Stimulated activated CD4-positive, alpha-beta T cell treated with anti-CD3 and anti-CD28 coated beads, Interleukin-4, amount 100 ng/mL, for 4 hours (primary cell): ENCODE results near the gene SPATA31D4.

Experiments
- DNase-seq, 2 experiments: peaks; one replicate each; pipeline ENCODE4 v3.0.0-alpha.2; 2020

The SPATA31D4 gene

DNA sequence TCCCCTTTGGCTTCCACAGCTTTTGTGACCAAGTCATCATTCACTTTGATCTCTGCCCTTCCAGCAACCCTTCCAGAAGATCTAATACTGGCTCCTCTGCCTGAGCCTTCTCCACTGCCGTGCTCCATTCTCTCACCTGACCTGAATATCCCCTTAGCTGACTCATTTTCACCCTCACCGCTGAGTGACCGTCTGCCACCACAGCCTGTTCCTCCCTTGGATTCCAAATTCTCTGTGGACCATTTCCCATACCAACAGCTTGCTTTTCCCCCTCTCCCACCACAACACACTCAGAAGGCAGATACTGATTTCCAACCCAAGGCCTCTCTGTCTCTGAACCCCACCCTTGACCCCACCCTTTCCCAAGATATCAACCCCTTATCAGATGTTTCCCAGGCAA, 39.8 kb downstream of the SPATA31D4 start:
- DNase-seq, result no peak

DNA sequence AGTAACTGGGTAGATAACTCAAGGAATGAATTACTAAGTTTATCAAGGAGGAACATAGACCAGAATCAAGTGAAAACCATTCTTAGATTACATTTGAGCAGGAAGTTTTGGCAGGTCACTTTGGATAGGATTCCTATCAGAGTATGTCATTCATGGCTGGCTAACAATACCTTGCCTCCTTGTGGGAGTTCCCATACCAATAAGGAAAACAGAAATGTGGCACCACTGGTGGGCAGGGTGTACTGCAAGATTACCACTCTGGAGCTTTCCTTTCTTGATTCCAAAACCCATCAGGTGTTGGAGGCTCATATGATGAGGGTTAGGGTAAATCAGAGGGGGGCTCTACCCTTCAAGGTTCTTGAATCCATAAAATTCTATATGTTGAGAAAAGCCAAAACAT, 41.7 kb downstream of the SPATA31D4 start:
- no peak for DNase-seq

DNA sequence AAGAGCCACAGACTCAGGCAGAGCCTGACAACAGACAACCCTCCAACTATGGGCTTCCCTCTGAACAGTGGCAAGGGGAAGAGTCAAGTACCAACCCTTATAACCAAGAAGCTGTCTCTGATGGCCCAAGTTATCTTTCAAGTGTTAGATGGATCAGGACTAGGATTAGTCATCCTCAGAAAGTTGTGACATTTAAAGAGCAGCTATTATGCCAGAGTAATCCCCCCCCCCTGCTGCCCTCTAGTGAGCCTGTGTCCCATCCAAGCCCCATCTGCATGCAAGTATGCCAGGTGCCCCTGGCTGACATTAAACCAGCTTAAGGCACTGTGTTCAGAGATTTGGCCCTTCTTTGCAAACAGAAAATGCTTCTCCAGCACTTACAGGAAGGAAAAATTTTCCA, 43.5 kb downstream of the SPATA31D4 start:
- no peak for DNase-seq

DNA sequence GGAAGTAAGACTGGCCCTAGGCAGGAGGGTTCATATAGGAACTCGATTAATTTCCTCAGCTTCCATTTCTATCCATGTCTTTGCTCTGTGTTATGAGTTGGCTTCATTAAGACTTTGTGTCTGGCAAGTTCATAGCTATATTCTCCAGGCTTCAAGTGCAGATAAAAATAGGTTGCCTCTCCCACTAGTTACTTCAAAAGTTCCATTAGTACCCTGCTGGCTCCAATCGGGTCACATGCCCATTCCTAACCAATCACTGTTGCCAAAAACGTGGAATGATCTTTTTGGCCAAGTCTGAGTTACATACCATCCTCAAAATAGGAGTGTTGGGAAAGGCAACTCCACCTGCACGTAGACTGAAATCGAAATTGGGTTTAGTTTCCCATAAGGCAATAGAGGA, 46.5 kb downstream of the SPATA31D4 start:
- DNase-seq, result no peak

DNA sequence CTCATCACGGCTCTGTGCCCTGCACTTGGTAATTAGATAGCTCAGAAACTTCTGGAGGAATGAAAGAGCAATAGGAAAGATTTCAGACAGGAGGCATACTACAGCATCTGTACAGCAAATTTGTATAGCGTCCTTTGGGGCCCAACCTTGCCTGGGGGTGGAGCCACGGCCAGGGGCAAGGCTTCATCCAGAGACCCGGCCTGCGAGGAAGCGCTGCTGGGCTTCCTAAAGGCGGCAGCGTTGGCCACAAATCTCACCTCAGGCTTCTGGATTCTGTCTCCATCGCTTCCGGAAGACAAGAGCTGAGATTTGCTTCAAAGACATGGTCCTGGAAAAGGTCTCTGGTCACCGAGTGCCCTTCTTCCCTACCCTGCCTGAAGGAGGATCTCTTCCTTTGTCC, 48.1 kb downstream of the SPATA31D4 start:
- no peak for DNase-seq

DNA sequence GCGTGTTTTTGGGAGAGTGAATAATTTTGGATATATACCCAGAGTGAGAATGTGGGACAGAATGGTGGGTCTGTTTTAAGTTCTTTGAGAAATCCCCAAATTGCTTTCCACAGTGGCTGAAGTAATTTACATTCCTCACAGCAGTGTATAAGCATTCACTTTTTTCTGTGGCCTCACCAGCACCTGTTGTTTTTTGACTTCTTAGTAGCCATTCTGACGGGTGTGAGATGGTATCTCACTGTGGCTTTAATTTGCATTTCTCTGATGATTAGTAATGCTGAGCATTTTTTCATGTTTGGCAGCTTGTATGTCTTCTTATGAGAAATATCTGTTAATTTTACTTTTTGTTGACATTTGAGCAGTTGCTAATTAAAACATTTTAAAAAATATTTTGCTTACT, 51.0 kb downstream of the SPATA31D4 start:
- DNase-seq, result no peak

DNA sequence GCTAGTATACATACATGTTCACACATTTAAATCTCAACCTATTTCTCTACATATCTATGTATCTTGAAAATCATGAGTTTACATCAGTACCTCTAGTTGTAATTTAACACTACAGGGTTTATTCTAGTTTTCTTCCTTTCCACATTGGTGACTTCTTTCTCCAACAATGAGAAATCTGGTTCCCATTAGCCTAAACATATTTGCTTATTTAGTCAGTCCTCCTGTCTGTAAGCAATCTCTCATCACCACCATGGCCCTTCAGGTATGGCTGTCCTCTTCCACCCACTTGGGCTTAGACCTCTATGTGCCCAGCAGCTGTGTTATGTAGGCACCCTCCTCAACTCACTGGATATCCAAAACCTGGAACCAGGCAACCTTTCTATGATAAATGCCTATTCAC, 52.3 kb downstream of the SPATA31D4 start:
- DNase-seq, result no peak

DNA sequence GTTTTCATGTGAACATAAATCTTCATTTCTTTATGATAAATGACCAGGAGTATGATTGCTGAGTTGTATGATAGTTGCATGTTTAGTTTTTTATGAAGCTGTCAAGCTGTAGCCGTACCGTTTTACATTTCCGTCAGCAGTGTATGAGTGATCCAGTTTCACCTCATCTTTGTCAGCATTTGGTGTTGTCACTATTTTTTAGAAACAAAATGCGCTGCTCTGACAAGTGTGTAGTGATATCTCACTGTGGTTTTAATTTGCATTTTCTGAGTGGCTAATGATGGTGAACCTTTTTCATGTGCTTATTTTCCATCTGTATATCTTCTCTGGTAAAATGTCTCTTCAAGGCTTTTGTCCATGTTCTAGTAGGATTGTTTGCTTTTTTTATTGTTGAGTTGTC, 53.7 kb downstream of the SPATA31D4 start:
- no peak for DNase-seq
